GM10248 (cell line): ENCODE results near the gene ADCYAP1R1.

ENCODE experiments used
- CTCF ChIA-PET: fragments of 300-600 bp; sonication (Branson Sonifier 250); formaldehyde crosslinking; extraction: SDS; loops from one replicate; lab custom pipeline; 2021; ENCODE audit warnings: antibody characterized with exemption; lab: Yijun Ruan, JAX
- POLR2A ChIA-PET: fragments of 350-650 bp; sonication (Branson Sonifier 250); formaldehyde crosslinking; extraction: SDS; loops from one replicate; lab custom pipeline; 2020; ENCODE audit warnings: antibody characterized with exemption; lab: Yijun Ruan, JAX
- DNase-seq: peaks from one replicate; pipeline ENCODE4 v3.0.0; 2012; ENCODE audit errors: extremely low spot score
- CTCF ChIP-seq: IDR thresholded peaks from 2 replicates; pipeline ENCODE4 v1.5.1; 2012; ENCODE audit warnings: mild to moderate bottlenecking, low read depth; ENCODE audit errors: extremely low read depth, missing control alignments, control extremely low read depth

ADCYAP1R1 gene

GRCh38 chr7:31047313-31048146, 4.6 kb upstream of the ADCYAP1R1 start:
- ChIA-PET CTCF (interaction anchor here (1.3 kb wide), 1 partner anchor 17 kb away, joined by 3 read pairs; no protein-coding TSS in a partner anchor), POLR2A (no interaction called here)
- TF ChIP-seq CTCF: no peak
- DNase-seq: no peak

- POLR2A ChIA-PET: no interaction called here
- no peak for TF ChIP-seq CTCF
- CTCF ChIA-PET: interaction anchor here (1.1 to 1.6 kb wide), 2 partner anchors 11 to 73 kb away, joined by 3 to 4 read pairs; no protein-coding TSS in a partner anchor
- DNase-seq: no peak
Observed at GRCh38 chr7:31049005-31049765, 2.9 kb upstream of the ADCYAP1R1 start.

GRCh38 chr7:31052487-31052840, 356 bp downstream of the ADCYAP1R1 start:
- ChIA-PET CTCF (no interaction called here), POLR2A (no interaction called here)
- DNase-seq: no peak
- TF ChIP-seq CTCF: no peak

GRCh38 chr7:31052841-31053601, 913 bp downstream of the ADCYAP1R1 start:
- ChIA-PET CTCF (interaction anchor here (0.8 to 1.6 kb wide), 2 partner anchors 70 to 81 kb away, joined by 3 to 4 read pairs; no protein-coding TSS in a partner anchor), POLR2A (no interaction called here)
- no peak for TF ChIP-seq CTCF
- DNase-seq: no peak

- TF ChIP-seq CTCF: no peak
- ChIA-PET POLR2A (no interaction called here), CTCF (interaction anchor here (1.6 kb wide), 1 partner anchor 69 kb away, joined by 4 read pairs; no protein-coding TSS in a partner anchor)
- DNase-seq: no peak
Observed at GRCh38 chr7:31053986-31054385, 1.9 kb downstream of the ADCYAP1R1 start.
